PC-9 (cell line): Measurements from ENCODE around the gene SLC6A19. TPM values are rescaled to one million over a fixed set of nuclear protein-coding genes. Genes with fewer than 3 reads are reported as not detected.

ENCODE experiments used
- BruUV-seq: library from RNA; stranded (reverse); fragments of 400-500 nt; replicated peaks from 2 replicates; lab custom pipeline; 2021; lab: Mats Ljungman, UMichigan
- CTCF ChIA-PET: fragments of 300-600 bp; sonication (Branson Sonifier 250); formaldehyde crosslinking; loops from one replicate; lab custom pipeline; 2022; ENCODE audit warnings: antibody characterized with exemption; lab: Charles Lee
- POLR2A ChIA-PET: fragments of 300-600 bp; sonication (Branson Sonifier 250); formaldehyde crosslinking; loops from one replicate; lab custom pipeline; 2022; ENCODE audit warnings: antibody characterized with exemption; ENCODE audit not compliant: unreplicated experiment; lab: Charles Lee
- DNase-seq, 2 experiments: peaks; one replicate each; pipeline versions ENCODE4 v3.0.0 to v3.0.0-alpha.2; 2015 to 2022; ENCODE audit warnings: mixed read lengths in 1 of 2
- H2AFZ ChIP-seq: fragments of 200-600 bp; sonication (generic); 2 replicates; pipeline ENCODE4 v1.8.1; 2017; ENCODE audit warnings: antibody characterized with exemption
- H3F3A ChIP-seq: fragments of 200-600 bp; sonication (generic); 2 replicates; pipeline ENCODE4 v1.8.1; 2017; ENCODE audit warnings: antibody characterized with exemption, mild to moderate bottlenecking, low read depth; ENCODE audit not compliant: insufficient read depth
- H3K27ac ChIP-seq: fragments of 200-600 bp; sonication (generic); 2 replicates; pipeline ENCODE4 v1.6.1; 2016; ENCODE audit warnings: mixed run types
- H3K27me3 ChIP-seq: fragments of 200-600 bp; sonication (generic); 2 replicates; pipeline ENCODE4 v1.6.1; 2016; ENCODE audit warnings: low read depth, mixed run types; ENCODE audit not compliant: insufficient read depth
- H3K36me3 ChIP-seq: fragments of 200-600 bp; sonication (generic); 2 replicates; pipeline ENCODE4 v1.6.1; 2016; ENCODE audit warnings: low read depth, mixed run types
- H3K4me1 ChIP-seq: fragments of 200-600 bp; sonication (generic); replicated peaks from 2 replicates; pipeline ENCODE4 v1.6.1; 2016; ENCODE audit warnings: mixed run types; ENCODE audit not compliant: insufficient read depth
- H3K4me2 ChIP-seq: fragments of 200-600 bp; sonication (generic); 2 replicates; pipeline ENCODE4 v1.6.1; 2017; ENCODE audit warnings: mixed run types
- H3K4me3 ChIP-seq: fragments of 200-600 bp; sonication (generic); 2 replicates; pipeline ENCODE4 v1.6.1; 2016; ENCODE audit warnings: mixed run types
- H3K79me2 ChIP-seq: fragments of 200-600 bp; sonication (generic); 2 replicates; pipeline ENCODE4 v1.6.1; 2017; ENCODE audit warnings: low read depth, mixed run types
- H3K9me2 ChIP-seq: fragments of 200-600 bp; sonication (generic); 2 replicates; pipeline ENCODE4 v1.8.1; 2017; ENCODE audit warnings: mild to moderate bottlenecking; ENCODE audit not compliant: insufficient read depth
- H3K9me3 ChIP-seq: fragments of 200-600 bp; sonication (generic); 2 replicates; pipeline ENCODE4 v1.8.1; 2016; ENCODE audit warnings: low read depth; ENCODE audit not compliant: insufficient read depth
- H4K20me1 ChIP-seq: fragments of 200-600 bp; sonication (generic); 2 replicates; pipeline ENCODE4 v1.8.1; 2017; ENCODE audit not compliant: insufficient read depth
- EZH2 ChIP-seq: fragments of 200-600 bp; sonication (generic); IDR thresholded peaks from 2 replicates; pipeline ENCODE4 v1.8.0; 2017; ENCODE audit warnings: antibody characterized with exemption, low read depth
- intact Hi-C: fragments of 100-400 bp; cut with micrococcal nuclease; formaldehyde crosslinking; loops from one replicate; pipeline ENCODE4 v1.10.0; 2022; ENCODE audit not compliant: unreplicated experiment
- total RNA-seq: library from RNA; stranded (reverse); gene quantifications from 2 replicates; pipeline ENCODE4 v1.2.3, GENCODE V29; 2021
- TF ChIP-seq, protein P1 (sequence below): fragments of 200-600 bp; sonication (generic); conservative IDR thresholded peaks from 2 replicates; pipeline ENCODE4 v1.6.1; 2017; ENCODE audit warnings: mixed run types, antibody characterized with exemption, mild to moderate bottlenecking, moderate library complexity

The SLC6A19 gene
- total RNA-seq, 1 experiment from 2014 or later = not detected

DNA sequence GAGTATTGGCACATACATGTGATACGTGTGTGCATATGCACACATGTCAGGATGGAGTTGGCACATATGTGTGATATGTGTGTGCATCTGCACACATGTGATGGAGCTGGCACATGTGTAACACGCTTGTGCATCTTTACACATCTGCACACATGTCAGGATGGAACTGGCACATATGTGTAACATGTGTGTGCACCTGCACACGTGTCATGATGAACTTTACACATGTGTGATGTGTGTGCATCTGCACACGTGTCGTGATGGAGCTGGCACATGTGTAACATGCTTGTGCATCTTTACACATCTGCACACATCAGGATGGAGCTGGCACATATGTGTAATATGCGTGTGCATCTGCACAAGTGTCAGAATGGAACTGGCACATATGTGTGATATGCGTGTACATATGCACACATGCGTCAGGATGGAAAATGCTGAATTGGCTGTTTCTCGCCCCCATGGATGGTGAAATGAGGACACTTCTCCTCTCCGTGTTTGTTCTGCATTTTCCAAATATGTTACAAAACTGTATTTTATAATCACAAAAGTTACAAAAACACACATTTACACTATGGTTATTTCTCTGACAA is 16.3 kb upstream of the SLC6A19 start:
- intact Hi-C loops = no loop called here
- no peak overlapping the region for H3K27ac ChIP-seq
- no peaks in the 10 kb centered on the region for H3K36me3 ChIP-seq
- no peaks in the 10 kb centered on the region for H3K9me3 ChIP-seq
- ChIA-PET CTCF (no interaction called here), POLR2A (no interaction called here)
- H3K4me2 ChIP-seq = no peak overlapping the region
- no peaks in the 10 kb centered on the region for H3K4me1 ChIP-seq
- H3K4me3 ChIP-seq = no peak overlapping the region
- BruUV-seq = no TSS peak
- 0 out of 2 replicates have a peak, but pooled peaks cover 7% of the 10 kb centered on the region for H3F3A ChIP-seq
- H4K20me1 ChIP-seq = no peaks in the 10 kb centered on the region; the same call in 1 of the 2 replicates
- TF ChIP-seq, protein P1, sequence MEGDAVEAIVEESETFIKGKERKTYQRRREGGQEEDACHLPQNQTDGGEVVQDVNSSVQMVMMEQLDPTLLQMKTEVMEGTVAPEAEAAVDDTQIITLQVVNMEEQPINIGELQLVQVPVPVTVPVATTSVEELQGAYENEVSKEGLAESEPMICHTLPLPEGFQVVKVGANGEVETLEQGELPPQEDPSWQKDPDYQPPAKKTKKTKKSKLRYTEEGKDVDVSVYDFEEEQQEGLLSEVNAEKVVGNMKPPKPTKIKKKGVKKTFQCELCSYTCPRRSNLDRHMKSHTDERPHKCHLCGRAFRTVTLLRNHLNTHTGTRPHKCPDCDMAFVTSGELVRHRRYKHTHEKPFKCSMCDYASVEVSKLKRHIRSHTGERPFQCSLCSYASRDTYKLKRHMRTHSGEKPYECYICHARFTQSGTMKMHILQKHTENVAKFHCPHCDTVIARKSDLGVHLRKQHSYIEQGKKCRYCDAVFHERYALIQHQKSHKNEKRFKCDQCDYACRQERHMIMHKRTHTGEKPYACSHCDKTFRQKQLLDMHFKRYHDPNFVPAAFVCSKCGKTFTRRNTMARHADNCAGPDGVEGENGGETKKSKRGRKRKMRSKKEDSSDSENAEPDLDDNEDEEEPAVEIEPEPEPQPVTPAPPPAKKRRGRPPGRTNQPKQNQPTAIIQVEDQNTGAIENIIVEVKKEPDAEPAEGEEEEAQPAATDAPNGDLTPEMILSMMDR = no peak
- no peak for TF ChIP-seq EZH2
- no peaks in the 10 kb centered on the region for H3K79me2 ChIP-seq
- H3K27me3 ChIP-seq = peaks cover 100% of the 10 kb centered on the region
- no peaks in the 10 kb centered on the region for H3K9me2 ChIP-seq
- DNase-seq = no peak
- no peak overlapping the region for H2AFZ ChIP-seq

DNA sequence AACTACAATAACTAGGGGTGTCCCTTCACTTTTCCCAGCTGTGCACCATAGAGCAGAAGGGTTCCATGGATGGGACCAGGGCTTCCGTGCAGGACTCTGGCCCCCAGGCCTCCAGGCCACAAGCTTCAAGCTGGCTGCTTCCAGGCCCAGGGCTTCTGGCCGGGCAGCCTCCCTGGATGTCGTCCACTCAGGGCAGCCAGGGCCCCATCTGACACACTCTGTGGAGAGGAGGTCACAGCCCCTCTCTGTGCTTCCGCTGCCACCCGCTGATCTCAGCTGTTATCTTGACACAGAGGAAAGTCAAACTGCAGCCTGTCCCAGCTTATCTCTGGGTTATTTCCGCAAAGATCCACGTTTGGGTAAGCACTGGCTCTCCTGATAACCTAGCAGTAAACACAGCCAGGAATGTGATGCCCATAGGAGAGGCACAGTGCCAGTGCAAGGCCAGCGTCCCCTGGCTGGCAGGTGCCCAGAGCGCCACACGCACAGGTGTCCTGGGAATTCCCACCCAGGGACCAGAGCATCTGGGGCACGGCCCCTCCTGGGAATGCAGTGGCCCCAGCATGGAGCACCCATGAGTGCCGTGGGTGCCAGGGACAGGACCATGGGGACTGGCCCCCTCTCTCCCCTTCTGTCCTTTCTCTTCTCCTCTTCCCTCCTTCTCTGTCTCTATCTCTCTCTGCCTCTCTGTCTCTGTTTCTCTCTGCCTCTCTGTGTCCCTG is 15.6 kb upstream of the SLC6A19 start:
- no TSS peak for BruUV-seq
- Histone ChIP-seq H3K4me2 (no peak overlapping the region), H3F3A (0 out of 2 replicates have a peak, but pooled peaks cover 7% of the 10 kb centered on the region), H4K20me1 (no peaks in the 10 kb centered on the region; the same call in 1 of the 2 replicates), H3K4me1 (no peaks in the 10 kb centered on the region), H2AFZ (no peak overlapping the region), H3K27me3 (peaks cover 100% of the 10 kb centered on the region), H3K9me2 (no peaks in the 10 kb centered on the region), H3K27ac (no peak overlapping the region), H3K36me3 (no peaks in the 10 kb centered on the region), H3K9me3 (no peaks in the 10 kb centered on the region), H3K4me3 (no peak overlapping the region), H3K79me2 (no peaks in the 10 kb centered on the region)
- ChIA-PET POLR2A (no interaction called here), CTCF (no interaction called here)
- intact Hi-C loops = no loop called here
- no peak for TF ChIP-seq EZH2
- TF ChIP-seq, protein P1 = no peak
- no peak for DNase-seq

- Histone ChIP-seq H3K36me3 (no peaks in the 10 kb centered on the region), H3K4me2 (no peak overlapping the region), H3K4me3 (no peak overlapping the region), H3K27ac (no peak overlapping the region), H3K4me1 (no peaks in the 10 kb centered on the region), H3K9me3 (no peaks in the 10 kb centered on the region), H2AFZ (no peak overlapping the region), H3K79me2 (no peaks in the 10 kb centered on the region), H3F3A (0 out of 2 replicates have a peak, but pooled peaks cover 7% of the 10 kb centered on the region), H3K27me3 (peaks cover 96% of the 10 kb centered on the region), H4K20me1 (no peaks in the 10 kb centered on the region; the same call in 1 of the 2 replicates), H3K9me2 (no peaks in the 10 kb centered on the region)
- no TSS peak for BruUV-seq
- CTCF ChIA-PET = no interaction called here
- TF ChIP-seq EZH2 = no peak
- TF ChIP-seq, protein P1 = no peak
- POLR2A ChIA-PET = no interaction called here
- intact Hi-C loops = no loop called here
- DNase-seq = no peak
Observed at GRCh38 chr5:1186351-1187233, 14.8 kb upstream of the SLC6A19 start.
